BE2C (cell line): ENCODE results near the gene NFKBIE.

Source experiments
- DNase-seq: peaks from one replicate; pipeline ENCODE4 v3.0.0-alpha.2; 2020
- H3K27me3 ChIP-seq: fragments of 250-450 bp; sonication (Bioruptor Pico); 2 replicates; pipeline ENCODE4 v1.5.1; 2020; ENCODE audit warnings: mild to moderate bottlenecking
- H3K36me3 ChIP-seq: fragments of 250-450 bp; sonication (Bioruptor Pico); 2 replicates; pipeline ENCODE4 v1.5.1; 2020; ENCODE audit warnings: mild to moderate bottlenecking
- H3K4me1 ChIP-seq: fragments of 250-450 bp; sonication (Bioruptor Pico); 2 replicates; pipeline ENCODE4 v1.5.1; 2020
- H3K4me3 ChIP-seq: 2 replicates; pipeline ENCODE4 v1.5.1; 2011; ENCODE audit warnings: low read depth, low read length
- H3K9me3 ChIP-seq: fragments of 250-450 bp; sonication (Bioruptor Pico); 2 replicates; pipeline ENCODE4 v1.5.1; 2020
- TF ChIP-seq, protein P1 (sequence below): IDR thresholded peaks from 2 replicates; pipeline ENCODE4 v1.5.1; 2012; ENCODE audit warnings: mild to moderate bottlenecking, low read depth, low read length

NFKBIE gene

GRCh38 chr6:44255105-44255808 is 10.1 kb downstream of the NFKBIE start:
- H3K9me3 ChIP-seq, result no peaks in the 10 kb centered on the region
- no peaks in the 10 kb centered on the region for H3K27me3 ChIP-seq
- peaks cover 4% of the 10 kb centered on the region; the same call in 1 of the 2 replicates for H3K4me1 ChIP-seq
- H3K36me3 ChIP-seq, result peaks cover 67% of the 10 kb centered on the region
- TF ChIP-seq, protein P1, sequence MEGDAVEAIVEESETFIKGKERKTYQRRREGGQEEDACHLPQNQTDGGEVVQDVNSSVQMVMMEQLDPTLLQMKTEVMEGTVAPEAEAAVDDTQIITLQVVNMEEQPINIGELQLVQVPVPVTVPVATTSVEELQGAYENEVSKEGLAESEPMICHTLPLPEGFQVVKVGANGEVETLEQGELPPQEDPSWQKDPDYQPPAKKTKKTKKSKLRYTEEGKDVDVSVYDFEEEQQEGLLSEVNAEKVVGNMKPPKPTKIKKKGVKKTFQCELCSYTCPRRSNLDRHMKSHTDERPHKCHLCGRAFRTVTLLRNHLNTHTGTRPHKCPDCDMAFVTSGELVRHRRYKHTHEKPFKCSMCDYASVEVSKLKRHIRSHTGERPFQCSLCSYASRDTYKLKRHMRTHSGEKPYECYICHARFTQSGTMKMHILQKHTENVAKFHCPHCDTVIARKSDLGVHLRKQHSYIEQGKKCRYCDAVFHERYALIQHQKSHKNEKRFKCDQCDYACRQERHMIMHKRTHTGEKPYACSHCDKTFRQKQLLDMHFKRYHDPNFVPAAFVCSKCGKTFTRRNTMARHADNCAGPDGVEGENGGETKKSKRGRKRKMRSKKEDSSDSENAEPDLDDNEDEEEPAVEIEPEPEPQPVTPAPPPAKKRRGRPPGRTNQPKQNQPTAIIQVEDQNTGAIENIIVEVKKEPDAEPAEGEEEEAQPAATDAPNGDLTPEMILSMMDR, result no peak
- DNase-seq, result peak; percentile 40
- peak overlapping the region; percentile 83; the same call in 1 of the 2 replicates for H3K4me3 ChIP-seq

- H3K4me3 ChIP-seq, result no peak overlapping the region
- peaks cover 75% of the 10 kb centered on the region for H3K36me3 ChIP-seq
- H3K4me1 ChIP-seq, result peaks cover 8% of the 10 kb centered on the region
- H3K9me3 ChIP-seq, result no peaks in the 10 kb centered on the region
- no peaks in the 10 kb centered on the region for H3K27me3 ChIP-seq
- TF ChIP-seq, protein P1, result no peak
- DNase-seq, result peak; percentile 45
Measured at GRCh38 chr6:44254191-44255104, 10.9 kb downstream of the NFKBIE start.

- peak; percentile 85 for DNase-seq
- Histone ChIP-seq H3K4me3 (no peak overlapping the region), H3K36me3 (peaks cover 82% of the 10 kb centered on the region), H3K4me1 (peaks cover 8% of the 10 kb centered on the region), H3K9me3 (no peaks in the 10 kb centered on the region), H3K27me3 (no peaks in the 10 kb centered on the region)
- TF ChIP-seq, protein P1, result peak; percentile 62
Measured at GRCh38 chr6:44253307-44254101, 11.8 kb downstream of the NFKBIE start.

DNA sequence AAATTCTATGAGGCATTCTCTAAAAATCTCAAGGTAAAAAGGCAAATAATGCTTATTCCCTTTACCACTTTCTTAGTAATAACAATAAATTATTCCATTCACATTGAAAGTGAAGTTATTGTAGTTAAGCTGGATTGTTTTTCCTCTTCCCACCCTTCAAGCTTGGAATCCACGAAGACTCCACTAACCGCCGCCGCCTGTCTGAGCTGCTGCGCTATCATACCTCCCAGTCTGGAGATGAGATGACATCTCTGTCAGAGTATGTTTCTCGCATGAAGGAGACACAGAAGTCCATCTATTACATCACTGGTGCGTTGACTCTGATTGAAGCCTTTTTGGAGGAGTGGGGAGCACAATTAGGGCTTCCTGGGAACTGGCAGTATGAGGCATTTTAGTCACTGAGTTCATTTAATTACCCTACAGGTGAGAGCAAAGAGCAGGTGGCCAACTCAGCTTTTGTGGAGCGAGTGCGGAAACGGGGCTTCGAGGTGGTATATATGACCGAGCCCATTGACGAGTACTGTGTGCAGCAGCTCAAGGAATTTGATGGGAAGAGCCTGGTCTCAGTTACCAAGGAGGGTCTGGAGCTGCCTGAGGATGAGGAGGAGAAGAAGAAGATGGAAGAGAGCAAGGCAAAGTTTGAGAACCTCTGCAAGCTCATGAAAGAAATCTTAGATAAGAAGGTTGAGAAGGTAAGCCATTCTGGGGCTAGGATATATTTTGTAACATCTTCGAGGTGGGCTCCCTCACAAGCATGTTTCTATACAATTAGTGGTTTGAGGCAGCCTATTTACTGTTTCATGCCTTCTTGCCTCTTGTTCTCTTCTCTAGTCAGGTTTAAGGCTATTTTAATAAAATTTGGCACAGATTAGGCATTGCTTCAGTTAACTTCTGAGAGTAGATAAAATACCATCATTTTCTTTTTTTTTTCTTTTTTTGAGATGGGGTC is 13.5 kb downstream of the NFKBIE start:
- TF ChIP-seq, protein P1, result no peak
- H3K4me1 ChIP-seq, result peaks cover 8% of the 10 kb centered on the region
- H3K36me3 ChIP-seq, result peaks cover 94% of the 10 kb centered on the region
- no peak overlapping the region for H3K4me3 ChIP-seq
- H3K27me3 ChIP-seq, result no peaks in the 10 kb centered on the region
- no peaks in the 10 kb centered on the region for H3K9me3 ChIP-seq
- DNase-seq, result no peak

DNA sequence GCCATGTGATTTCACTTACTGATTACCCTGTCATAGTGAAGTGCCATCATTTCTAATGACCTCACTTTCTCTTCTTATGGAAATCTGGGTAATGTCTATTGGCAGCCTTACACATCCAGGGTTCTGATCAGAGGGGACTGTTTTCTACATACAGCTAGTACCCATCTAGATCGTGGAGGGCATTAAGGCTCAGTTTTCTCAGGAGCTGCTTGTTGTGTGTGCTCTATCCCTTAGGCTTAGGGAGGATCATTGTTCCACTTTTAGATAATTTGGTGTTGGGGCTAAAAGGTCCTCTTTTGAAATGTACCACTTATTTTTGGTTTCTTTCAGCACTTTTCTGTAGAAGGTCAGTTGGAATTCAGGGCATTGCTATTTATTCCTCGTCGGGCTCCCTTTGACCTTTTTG is 14.6 kb downstream of the NFKBIE start:
- DNase-seq, result no peak
- Histone ChIP-seq H3K4me3 (peak overlapping the region; percentile 8; the same call in 1 of the 2 replicates), H3K36me3 (peaks cover 87% of the 10 kb centered on the region), H3K4me1 (peaks cover 8% of the 10 kb centered on the region), H3K27me3 (no peaks in the 10 kb centered on the region), H3K9me3 (no peaks in the 10 kb centered on the region)
- TF ChIP-seq, protein P1, result no peak
